HG03066 (cell line): ENCODE measurements around the gene GALNT9.
"Not testable (repeated sequence)": the region's sequence is repeated elsewhere in the genome, so short reads cannot be mapped to it uniquely, and the experiment has no call there.

ENCODE experiments used
- ATAC-seq: cut with Tn5 transposase; IDR thresholded peaks from one replicate; pipeline ENCODE4 v1.9.1; 2021; ENCODE audit warnings: low read depth; ENCODE audit not compliant: unreplicated experiment

The GALNT9 gene

DNA sequence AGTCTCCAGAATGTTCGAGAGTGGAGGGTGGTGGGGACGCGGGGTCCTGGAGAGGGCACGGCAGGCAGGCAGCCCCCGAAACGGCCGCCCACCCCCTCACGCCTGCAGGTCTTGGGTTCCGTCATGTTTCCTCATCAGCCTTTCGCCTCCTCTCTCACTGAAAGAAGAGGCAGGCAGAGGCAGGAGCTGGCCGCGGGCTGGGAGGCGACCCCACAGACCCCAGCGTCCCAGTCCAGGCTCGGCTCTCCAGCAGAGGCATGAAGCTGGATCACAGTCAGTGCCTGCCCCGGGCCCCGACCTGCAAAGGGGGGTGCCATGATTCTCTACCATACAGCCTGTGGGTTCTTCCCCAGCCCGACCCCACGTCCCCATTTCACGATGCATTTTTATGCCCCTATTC lies 13.4 kb downstream of the GALNT9 start:
- ATAC-seq: no peak

DNA sequence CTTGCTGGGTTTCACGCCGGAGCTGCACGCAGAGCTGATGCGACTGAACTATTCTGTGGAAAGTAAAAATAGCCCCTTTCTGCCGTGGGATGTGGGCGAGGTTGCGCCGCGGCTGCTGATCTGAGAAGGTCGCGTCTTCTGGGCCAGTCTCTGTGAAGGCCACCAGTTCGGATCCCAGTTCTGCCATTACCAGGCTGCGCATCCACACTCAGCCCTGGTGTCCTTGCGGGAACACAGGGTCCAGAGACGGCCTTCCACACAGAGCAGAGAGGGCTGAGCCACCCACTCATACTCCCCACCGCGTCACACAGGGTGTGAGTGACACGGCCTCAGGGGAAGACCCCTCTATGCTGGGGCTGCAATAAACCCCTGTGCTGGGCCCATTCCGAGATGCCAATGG lies 13.9 kb downstream of the GALNT9 start:
- no peak for ATAC-seq

DNA sequence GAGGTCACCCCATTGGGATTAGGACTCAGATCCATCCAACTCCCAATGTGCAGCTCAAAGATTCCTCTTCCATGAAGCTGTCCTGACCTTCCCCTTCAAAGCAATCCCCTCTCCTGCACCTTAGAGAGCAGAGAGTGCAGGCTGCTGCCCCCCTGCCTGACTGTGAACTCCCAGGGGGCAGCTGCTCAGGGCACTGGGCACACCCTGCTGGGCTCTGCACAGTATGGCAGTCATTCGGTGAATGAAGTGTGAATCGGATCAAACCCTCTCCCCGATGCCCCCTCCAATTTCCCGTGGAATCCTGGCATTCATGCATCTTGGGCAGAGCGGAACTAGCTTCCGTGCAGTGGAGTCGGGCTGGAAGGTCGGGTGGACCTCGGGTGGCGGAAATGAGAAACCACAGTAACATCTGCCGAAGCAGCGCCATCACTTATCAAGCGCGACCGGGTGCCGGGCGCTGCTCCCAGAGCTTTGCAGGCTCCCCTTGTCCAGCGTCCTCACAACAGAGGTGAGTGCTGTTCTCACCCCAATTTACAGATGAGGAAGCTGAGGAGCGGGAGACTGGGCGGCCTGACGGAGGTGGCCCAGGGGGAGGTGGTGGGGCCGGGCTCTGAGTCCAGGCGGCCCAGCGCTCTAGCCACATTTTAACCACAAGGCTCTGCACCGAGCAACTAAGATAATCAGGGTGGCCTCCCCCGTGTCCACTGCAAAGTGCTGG lies 14.7 kb downstream of the GALNT9 start:
- ATAC-seq: no peak

DNA sequence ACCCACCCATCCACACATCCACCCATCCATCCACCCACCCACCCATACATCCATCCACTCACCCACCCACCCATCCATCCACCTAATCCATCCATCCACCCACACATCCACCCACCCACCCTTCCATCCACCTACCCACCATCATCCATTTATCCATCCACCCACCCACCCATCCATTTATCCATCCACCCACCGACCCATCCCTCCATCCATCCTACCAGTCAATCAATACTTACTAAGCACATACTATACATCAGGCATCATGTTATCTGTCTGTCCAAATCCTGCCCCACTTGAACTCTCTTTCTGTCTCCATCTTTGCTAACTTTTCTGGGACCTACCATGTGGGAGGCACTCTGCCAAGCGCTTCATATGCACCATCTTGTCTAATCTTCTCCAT lies 15.4 kb downstream of the GALNT9 start:
- ATAC-seq: no peak

DNA sequence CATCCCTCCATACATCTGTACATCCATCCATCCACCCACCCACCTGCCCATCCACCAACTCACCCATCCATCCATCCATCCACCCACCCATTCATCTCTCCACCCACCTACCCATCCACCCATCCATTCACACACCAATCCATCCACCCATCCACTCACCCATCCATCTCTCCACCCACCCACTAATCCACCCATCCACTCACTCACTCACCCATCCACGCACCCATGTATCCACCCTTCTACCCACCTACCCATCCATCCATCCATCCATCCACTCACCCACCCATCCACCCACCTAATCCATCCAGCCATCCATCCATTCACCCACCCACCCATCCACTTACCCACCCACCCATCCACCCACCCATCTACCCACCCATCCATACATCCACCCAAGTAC lies 16.2 kb downstream of the GALNT9 start:
- no peak for ATAC-seq

DNA sequence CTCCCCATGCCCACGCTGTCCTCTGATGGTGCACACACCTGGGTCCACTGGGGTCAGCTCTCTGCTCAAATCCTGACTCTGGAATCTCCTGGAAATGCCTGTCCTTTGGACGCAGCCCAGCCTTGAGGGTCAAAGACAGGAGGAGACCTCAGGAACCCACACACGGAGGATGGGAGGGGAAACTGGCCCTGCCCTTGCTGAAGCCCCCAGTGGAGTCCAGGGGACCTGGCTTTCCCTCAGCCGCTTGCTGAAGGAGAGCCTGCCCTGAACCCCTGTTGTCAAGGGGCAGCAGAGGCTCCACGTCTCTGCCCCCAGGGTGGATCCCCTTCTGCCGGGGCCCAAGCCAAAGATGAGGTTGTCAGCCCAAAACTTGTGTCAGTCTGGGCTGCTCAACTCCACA lies 16.9 kb downstream of the GALNT9 start:
- ATAC-seq: no peak

DNA sequence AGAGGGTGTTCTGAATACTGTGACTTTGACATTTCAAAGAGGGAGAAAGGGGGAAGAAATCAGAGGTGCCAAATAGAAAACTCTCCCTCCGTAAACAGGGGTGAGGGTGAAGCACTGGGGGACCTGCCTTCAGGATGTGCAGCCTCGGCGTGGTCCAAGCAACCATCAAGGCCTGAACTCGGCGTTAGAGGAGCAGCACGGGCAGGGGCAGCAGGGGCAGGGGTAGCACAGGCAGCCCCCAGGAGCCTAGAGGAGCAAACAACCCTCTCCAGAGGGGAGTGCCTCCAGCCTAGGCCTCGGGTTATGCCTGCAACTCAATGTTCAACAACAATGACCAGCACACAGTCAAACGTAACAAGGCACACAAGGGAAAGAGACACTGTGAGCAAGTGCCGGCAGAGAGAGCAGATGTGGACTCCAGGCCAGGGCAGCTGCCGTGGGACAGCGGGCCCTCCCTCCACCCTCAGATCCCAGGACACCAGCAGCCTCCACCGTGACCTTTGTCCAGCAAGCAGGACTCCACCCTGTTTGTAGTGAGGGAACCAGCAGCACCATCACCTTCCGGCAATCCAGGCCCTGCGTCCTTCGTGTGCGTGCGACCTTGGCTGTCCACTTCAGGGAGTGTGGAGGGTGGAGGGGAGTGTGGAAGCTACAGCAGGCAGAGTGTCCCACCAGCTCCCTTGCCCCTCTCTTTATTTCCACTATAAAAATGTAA lies 18.0 kb downstream of the GALNT9 start:
- no peak for ATAC-seq

DNA sequence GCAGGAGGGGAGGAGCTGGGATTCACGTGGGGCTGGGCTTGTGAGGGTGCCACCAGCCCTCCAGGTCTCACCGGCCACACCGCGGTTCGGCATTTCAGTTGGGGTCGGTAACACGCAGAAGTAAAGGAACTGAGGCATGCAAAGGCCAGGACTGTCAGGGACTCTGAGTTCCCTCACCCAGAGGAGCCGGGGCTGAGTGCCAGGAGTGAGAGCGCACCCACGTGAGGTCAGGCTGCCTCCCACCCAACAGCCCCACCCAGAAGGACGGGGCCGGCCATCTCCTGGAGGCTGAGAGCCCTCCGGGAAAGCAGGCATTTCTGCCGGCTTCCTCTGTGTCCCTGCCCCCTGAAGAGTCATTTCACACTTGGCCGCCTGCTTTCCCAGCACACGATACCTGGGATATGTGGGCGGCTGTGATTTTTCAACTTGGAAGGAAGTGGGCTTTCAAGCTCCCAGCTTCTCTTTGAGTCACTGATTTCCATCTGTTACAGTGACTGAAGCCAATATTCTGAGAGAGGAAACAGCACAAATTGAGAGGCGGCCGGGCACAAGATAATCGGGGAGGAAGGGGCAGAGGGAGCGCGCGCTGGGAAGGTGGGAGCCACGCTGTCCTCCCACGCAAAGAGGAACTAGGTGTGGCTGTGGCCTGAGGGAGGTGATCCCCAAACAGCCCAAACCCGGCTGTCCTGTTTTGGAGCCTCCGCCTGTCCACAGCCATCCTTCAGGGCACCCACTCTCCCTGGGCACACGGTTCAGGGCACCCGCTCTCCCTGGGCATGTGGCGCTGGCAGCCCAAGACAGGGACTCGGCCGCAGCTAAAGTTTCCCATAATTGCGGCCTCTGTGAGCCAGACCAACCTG lies 19.0 kb downstream of the GALNT9 start:
- no peak for ATAC-seq

DNA sequence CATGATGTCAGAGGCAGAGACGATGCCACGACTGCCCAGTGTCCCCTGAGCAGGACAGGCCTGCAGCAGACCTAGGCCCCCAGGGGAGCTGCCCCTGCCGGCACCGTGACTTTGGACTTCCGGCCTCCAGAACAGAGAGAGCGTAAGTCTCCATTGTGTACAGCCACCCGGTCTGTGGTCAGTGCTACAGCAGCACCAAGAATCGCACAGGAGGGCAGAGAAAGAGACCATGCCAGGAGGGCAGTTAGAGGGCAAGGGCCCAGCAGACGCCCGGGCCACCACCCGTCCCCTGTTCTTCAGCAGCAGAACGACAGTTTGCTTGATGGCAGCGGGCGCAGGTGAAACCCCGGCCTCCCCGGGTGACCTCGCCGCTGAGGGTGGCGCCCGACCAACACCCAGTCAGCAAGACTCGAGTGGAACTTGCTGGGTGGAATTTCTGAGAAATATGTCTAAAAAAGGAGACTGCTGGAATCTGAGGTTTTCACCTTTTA lies 19.7 kb downstream of the GALNT9 start:
- no peak for ATAC-seq

DNA sequence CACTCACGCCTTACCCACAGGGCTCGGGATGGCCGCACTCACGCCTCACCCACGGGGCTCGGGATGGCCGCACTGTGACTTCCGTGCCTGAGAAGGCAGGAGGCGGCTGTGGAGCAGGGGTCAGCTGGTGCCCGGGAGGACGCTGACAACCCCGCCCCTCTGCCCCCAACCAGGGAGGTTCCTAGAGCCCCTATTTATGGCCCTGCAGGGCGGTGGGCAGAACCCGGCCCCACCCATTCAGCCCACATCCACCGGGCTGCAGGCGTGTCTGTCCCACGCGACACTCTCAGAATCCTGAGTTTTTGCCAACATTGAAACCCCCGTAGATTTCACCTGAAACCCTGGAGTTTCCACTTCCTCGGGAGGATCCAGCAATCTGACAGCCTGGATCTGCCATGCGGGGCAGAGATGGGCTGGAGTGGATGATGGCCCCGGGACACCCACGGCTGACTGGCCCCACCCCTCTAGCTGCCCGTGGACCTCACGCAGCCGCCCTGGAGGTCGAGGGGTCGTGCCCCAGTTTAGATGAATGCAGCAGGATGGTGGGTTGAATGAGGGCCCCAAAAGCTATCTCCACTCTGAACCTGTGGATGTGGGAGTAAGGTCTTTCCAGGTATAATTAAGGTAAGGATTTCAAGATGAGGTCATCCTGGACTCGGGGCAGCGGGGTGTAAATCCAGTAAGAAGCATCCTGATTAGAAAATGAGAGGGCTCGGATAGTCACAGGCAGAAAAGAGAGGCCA lies 20.4 kb downstream of the GALNT9 start:
- ATAC-seq: no peak

DNA sequence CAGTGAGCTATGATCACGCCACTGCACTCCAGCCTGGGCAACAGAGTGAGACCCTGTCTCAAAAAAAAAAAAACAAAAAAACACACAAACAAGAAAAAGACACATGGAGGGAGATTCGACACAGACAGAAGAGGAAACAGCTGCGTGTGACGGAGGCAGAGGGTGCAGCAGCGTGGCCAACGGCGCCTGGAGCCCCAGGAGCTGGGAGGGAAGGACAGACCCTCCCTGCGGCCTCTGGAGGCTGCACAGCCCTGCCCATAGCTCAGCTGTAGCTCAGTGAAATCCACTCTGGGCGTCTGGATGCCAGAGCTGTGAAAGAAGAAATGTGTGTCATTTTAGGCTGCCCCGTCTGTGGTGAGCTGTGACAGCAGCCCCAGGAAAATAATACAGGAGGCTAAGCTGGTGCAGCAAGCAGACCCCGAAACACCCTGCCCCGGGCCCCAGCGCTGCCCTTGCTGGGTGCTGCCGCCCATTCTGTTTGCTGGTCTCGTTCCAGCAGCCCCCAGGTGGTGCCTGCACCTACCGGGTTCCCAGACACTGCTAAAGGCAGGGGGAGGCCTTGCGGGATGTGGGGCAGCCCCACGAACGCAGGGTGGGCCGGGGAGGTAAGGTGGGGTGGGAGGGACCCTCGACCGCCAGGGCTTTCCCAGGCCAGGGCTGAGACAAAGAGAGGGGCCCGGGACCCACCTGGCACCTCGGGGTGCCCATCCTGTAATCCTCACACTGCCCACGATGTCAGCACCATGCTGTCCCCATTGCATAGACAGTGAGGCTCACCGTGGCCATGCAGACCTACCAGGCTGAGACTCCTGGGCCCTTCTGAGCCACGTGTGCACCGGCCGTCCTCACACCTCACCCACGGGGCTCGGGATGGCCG lies 21.2 kb downstream of the GALNT9 start:
- ATAC-seq: no peak

DNA sequence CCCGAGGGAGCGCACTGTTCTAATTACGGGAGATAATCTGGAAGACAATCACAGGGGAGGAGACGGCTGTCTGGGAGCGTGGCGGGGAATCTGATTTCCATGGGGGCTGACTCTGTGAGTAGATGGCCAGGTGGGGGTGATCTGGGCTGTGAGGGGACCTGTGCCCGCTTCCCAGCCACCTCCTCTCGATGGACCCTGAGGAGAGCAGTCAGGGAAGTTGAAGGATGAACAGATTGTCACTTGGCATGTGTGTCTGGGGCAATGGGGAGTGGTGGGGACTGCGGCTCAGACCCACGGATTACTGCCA lies 22.6 kb downstream of the GALNT9 start:
- no peak for ATAC-seq

DNA sequence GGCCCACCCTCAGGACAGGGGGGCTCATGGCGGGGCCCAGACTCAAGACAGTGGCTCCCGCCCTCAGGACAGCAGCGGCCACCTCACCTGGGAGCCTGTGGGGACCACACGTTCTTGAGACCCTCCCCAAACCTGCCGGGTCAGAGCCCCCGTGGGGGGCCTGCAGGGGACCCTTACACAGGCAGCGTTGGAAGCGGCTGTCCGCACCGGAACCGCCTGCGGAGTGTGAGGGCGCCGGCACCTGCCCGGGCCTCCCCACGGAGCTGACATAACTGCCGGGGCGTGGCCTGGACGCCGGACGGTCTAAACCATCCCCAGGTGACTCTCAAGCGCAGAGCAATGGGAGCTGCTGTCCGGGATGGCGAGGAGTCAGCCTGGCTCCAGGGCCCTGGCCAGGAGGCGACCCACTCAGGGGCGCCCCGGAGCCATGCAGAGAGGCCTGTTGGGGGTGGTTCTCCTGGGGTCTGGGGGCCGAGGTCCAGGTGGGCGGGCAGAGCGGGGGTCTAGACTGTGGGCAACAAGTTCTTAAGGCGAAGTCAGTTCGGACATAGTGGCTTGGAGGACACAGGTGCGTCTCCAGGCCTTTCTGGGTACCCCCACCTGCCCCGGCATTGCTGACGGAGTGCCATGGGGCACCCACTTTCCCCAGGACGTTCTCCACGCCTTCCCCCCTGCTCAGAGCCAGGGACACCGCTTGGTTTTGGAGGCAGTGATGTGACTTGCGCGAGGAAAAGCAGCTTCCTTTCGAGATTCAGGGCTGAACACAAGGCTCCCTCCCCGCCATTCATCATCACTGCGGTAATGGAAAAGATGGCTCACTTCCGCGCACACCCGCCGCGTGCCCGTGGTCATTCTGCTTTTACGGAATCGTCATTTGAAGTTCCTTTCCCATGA lies 23.2 kb downstream of the GALNT9 start:
- ATAC-seq: no peak

DNA sequence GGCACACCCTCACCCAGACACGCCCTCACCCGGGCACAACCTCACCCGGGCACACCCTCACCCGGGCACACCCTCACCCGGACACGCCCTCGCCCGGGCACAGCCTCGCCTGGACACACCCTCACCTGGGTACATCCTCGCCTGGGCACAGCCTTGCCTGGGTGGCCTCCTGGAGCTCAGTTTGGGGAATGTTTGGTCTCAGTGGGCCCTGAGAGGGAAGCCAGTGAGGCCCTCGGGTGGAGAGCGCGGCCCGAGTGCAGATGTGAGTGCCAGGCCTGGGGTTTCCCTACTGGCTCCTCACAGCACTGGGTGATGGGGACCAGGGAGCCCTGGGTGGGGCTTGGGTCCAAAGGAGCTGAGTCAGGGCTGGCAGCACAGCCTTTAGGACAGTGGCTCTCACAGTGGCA lies 23.8 kb downstream of the GALNT9 start:
- ATAC-seq: no peak

DNA sequence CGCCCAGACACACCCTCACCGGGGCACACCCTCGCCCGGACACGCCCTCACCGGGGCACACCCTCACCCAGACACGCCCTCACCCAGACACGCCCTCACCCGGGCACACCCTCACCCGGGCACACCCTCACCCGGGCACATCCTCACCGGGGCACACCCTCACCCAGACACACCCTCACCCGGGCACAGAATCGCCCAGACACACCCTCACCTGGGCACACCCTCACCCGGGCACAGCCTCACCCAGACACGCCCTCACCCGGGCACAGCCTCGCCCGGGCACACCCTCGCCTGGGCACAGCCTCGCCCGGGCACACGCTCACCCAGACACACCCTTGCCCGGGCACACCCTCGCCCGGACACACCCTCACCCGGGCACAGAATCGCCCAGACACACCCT lies 24.5 kb downstream of the GALNT9 start:
- ATAC-seq: not testable (repeated sequence)

DNA sequence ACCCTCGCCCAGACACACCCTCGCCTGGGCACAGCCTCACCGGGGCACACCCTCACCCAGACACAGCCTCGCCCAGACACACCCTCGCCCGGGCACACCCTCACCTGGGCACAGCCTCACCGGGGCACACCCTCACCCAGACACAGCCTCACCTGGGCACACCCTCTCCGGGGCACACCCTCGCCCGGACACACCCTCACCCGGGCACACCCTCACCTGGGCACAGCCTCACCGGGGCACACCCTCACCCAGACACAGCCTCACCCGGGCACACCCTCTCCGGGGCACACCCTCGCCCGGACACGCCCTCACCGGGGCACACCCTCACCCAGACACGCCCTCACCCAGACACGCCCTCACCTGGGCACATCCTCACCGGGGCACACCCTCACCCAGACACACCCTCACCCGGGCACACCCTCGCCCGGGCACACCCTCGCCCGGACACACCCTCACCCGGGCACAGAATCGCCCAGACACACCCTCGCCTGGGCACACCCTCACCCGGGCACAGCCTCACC lies 25.5 kb downstream of the GALNT9 start:
- ATAC-seq: not testable (repeated sequence)

DNA sequence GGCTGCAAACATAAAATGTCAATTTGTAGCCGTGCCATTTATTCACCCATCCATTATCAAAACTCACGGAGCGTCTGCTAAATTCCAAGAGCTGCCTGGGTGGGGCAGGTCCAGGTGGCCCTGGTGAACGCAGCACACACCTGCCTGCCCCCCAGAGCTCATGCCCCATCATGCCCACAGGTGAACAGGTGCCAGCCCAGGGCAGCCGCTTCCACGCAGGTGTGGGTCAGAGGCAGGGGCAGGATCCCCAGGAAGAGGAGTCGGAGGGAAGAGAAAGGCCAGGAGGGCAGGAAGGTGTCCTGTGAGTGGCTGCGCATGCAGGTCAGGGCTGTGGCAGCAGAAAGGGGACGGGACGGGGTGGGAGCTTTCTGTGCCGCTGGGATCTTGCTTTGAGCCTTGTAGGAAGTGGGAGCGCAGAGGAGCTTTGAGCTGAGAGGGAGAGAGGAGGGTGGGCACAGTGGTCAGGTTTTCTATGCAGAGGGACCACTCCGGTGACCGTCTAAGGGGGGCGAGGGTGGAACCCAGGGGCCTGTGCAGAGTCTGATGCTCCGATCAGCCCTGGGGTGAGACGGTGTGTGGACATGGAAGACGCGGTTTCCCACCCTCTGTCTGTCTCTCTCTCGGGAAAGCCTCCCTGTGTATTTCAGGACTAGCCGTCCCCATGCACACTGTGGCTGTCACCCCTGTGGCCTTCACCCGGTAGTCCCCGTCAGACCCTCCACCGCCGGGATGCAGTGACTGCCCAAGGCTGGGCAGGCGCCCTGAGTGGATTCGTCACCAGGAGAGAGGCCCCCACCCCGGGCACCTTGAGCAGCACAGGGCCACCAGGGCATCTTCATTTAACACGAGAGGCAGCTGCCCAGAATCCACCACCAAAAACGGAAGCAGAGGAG lies 26.7 kb downstream of the GALNT9 start:
- no peak for ATAC-seq
